ENCODE results near the gene GRID2.

The GRID2 gene

DNA sequence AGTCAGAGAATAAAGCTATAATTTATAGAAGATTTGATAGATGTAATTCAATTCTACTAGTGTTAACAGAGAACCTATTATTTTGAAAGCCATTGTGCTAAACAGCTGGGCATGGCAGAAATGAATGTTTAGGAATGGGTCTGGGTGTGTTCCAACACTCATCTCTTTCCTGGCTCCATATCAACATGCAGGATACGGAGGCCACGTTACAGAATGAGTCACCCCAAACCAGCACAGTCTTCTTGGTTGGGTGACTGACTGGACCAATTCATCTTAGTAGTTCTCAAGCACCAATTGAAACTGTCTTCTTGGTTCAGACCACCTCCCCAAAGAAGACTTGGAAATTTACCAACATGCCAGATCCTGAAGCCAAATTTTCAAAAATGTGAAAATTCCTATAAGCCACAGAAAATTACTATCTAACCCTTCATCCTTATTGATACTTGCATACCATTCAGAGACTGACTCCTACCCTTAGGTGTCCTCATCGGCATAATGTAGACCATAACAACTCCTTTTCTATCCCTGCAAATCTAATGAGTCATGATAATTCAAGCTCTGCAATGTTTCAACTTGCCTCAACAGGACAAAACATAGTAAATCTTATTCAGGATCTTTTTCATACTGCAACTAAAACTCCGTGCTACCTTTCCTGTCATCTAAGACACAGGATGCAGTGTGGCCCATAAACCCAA, 1472.8 kb downstream of the GRID2 start:
- DNase-seq: no peak

DNA sequence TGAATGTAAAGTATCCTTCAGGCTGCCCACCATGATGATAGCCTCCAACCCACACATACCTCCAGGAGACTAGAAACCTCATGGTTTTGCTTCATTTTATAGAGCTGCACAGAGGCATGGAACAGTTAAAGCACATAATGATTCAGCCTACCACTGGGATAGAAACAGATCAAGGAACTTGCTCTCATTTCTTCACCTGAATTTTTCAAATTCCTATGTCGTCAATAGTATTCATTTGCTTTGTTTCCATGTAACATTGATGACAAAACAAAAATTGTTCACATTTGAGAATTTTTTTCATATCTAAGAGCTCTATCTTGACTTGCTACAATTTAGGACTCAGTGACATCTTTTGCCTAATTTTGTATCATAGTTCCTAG, 1473.3 kb downstream of the GRID2 start:
- no peak for DNase-seq

DNA sequence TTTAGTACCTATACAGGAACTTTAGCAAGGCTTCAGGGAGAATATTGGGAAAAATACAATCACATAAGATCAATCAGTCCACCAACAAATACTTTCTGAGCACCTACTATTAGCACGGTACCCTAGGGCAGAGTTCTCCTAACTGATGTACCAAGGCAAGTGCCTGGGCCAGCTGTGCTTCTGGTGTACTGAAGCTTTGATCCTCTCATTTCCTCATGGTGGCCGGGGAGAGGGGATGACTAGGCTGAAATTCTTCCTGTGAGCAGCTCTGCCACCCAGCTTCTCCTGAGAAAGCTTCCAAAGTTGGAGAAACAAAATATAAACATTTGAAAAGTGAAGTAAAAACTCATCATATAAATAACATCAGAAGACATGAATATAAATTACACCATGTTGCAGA, 1475.5 kb downstream of the GRID2 start:
- DNase-seq: no peak

DNA sequence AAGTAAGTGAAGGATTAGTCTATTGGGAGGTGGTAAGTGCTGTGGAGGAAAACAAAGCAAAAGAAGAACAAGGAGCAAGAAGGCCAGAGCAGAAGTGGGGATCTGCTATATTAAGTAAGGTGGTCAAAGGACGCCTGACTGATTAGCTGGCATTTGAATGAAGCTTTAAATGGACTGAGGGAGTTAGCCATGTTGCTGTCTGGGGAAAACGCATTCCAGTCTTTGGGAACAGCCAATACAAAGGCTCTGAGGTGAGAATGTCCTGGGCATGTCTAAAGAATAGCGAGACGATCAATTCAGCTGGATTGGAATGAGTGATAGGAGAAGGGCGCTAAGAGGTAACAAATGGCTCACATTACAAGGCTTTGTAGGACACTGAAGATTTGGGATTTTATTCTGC, 1476.3 kb downstream of the GRID2 start:
- no peak for DNase-seq

DNA sequence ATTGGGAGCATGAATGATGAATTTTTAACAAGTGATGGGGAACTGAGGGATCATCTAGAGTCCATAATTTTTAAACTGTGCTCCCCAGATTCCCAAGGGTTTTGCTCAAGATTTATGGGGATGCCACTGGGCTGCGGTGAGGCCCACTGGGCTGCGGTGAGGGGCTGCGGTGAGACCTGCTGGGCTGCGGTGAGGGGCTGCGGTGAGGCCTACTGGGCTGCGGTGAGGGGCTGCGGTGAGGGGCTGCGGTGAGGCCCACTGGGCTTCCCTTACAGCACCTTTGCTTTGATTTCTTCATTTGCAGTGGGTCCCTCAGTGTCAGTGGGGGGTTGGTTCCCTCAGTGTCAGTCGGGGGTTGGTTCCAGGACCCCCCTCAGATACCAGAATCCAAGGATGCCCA, 1477.4 kb downstream of the GRID2 start:
- DNase-seq: no peak

DNA sequence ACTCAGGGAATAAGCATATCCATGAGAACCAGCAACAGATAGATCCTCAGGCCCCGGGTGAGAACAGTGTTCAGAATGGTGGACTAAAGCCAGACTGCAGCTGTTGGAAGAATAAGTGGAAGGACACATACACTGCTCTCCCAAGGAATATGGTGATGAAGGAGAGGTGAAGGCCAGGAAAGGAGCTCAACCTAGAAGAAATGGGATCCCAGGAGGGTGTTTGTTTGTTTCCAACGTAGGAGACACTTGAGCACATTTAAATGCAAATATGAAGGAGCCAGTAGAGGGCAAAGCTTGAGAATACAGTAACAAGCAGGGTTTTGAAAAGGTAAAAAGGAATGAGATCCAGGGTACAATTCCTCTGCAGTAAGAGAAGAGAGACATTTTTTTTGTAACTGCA, 1482.4 kb downstream of the GRID2 start:
- no peak for DNase-seq

DNA sequence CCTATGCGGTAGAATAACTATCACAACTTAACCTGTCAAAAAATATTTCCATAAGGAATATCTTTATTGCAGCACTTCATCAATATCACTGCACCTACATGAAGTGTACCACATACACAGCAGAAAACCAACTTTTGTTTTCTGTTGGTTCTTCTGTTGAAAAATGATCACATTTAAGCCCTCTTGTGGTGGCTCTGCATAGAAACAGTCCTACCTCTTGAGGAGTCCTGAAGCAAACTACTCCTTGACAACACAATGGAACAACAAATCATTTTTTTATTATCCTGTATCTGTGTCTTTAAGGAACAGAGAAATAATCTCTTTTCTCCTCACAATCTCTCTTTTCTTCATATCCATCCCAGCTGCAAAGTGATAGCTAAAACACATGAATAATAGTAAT, 1484.9 kb downstream of the GRID2 start:
- no peak for DNase-seq

DNA sequence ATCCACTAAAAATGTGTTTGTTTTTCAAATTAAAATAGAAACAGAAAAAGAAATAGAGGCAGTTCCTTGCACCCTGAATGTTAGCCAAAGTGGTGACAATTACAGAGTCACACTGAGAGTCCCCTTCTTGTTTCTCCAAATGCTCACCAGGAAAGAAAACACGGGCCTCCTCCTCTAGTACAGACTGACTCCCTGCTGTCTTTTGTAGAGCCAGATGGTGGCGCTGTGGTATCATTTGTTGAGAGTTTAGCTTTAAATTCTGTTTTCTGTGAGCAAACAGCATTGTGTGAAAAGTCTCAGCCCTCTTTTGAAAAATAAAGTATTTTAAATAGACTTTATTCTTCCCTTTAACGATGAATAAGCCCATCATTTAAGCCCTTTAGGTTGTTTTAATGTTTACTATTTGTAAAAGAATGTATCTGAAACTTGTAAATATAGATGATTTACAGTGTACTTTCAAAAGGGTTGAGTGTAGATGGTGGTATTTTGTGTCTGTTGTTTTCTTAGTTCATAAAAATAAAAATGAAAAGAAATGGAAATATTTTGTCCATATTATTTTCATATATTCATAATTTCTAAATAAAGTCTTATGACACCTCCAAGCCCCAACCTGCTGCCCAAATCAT, 1487.9 kb downstream of the GRID2 start:
- DNase-seq: no peak

DNA sequence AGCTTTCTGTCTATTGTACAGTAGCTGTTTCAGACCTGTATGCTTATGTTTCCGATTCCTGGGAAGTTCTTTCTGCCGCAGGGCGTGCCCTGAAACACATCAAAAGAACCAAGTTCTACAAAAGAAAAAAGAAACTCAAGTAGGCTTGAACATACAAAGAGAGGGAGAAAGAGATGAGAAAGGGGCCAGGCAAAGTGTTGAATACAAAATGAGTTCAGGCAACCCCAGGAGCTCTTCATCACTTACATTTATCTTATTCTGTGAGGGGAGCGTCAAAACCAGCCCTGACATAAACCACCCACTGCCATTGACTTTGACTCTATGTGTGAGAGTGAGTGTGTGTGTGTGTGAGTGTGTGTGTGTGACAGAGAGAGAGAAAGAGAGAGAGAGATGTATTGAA, 1498.3 kb downstream of the GRID2 start:
- no peak for DNase-seq

DNA sequence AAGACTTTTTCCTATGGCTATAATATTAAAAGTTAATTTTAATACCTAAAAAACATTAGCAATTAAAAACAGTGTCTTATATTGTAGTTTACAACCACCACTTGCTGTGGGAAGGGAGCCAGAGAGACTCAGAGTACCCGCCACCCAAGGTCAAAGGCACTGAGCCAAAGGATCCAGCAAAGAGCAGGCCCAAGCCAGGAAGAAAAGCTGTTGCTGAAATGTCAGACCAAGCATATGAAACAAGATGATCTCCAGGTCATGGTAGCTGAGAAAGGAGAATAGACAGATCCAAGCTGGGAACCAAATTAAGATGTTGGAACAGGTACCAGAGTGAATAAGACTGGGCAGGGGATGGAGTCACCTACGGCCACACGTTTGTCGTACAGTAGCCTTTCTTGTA, 1506.0 kb downstream of the GRID2 start:
- no peak for DNase-seq

DNA sequence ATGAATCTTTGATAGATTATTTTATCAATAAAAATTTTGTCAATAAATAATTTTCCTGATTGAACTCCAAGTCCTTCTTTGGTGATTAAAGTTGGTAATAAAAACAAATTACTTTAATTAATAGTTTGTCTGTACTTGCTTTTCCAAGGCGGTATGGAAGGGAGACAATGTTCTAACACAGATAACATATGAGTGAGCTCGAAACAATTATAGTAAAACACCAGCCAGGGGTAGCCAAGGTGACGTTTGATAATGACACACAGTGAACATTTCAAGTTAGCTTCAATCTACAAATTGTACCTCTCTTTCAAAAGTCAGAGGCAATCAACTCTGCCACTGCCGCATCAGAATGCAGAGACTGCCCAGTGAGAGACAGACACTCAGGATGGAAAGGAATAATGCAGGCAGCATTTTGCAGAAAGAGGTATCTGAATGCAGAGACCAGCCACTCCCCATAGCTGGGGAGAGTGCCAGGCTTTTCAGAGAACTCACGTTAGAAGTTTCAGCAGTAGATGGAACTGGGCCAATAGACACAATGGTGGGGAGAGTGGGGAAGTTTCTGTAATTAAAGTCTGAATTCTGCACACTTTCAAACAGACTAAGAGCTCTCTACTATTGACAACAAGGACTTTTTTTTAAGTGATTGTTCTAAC, 1506.7 kb downstream of the GRID2 start:
- DNase-seq: no peak

DNA sequence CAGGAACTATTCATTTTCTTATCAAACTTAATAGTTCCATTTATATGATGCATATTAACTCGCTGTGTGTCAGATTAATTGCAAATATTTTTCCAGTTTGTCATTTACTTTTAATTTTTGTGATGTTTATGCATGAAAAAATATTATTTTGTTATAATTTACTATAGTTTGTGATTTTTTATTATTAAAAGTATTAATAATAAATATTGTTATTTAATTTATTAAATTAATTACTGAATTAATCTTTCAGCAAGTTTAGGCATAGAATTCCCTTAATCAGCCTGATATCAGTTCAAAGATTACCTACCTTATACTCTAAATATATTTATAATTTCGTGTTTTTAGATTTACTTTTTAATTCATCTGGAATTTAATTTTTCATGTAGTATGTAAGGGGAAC, 1509.3 kb downstream of the GRID2 start:
- no peak for DNase-seq

DNA sequence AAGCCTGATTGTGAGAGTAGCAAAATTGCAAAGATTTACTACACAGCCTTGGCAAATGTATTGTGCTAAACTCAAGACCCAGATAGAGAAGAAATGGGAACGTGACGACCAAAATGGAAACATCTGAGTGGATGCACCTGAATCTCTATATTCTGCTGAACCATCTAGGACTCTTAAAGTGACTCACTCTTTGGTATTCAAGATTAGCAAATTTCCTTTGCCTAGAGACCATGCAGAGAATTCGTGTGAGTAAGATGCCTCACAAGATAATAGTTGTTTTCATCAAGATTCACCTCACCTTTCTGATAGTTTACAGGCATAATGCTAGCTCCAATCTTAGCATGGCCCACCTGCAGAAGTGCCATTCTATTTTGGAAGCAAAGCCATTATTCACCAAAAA, 1510.4 kb downstream of the GRID2 start:
- DNase-seq: no peak

DNA sequence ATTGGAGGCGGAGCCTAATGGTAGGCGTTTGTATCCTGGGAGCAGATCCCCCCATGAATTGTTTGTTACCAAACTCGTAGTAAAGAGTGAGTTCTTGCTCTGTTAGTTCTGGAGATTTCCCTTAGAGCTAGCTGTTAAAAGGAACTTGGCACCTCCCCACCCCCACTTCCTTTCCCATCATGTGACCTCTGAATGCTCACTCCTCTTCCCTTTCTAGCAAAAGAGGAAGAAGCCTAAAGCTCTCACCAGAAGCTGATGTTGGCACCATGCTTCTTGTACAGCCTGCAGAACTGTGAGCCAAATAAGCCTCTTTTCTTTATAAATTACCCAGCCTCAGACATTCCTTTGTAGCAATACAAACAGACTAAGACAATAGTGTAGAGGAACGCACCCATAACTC, 1511.0 kb downstream of the GRID2 start:
- DNase-seq: no peak
